GM20431 (cell line): ENCODE data around the gene CDC42EP3.

Experiments
- in situ Hi-C: fragments of 300-500 bp; cut with MseI, MboI; formaldehyde crosslinking; loops from one replicate; pipeline ENCODE4 v1.15.0; 2020; ENCODE audit warnings: low sequenced_read_pairs; ENCODE audit not compliant: unreplicated experiment

CDC42EP3 gene

GRCh38 chr2:37657471-37657870 lies 14.0 kb downstream of the CDC42EP3 start:
- in situ Hi-C loops = no loop called here

DNA sequence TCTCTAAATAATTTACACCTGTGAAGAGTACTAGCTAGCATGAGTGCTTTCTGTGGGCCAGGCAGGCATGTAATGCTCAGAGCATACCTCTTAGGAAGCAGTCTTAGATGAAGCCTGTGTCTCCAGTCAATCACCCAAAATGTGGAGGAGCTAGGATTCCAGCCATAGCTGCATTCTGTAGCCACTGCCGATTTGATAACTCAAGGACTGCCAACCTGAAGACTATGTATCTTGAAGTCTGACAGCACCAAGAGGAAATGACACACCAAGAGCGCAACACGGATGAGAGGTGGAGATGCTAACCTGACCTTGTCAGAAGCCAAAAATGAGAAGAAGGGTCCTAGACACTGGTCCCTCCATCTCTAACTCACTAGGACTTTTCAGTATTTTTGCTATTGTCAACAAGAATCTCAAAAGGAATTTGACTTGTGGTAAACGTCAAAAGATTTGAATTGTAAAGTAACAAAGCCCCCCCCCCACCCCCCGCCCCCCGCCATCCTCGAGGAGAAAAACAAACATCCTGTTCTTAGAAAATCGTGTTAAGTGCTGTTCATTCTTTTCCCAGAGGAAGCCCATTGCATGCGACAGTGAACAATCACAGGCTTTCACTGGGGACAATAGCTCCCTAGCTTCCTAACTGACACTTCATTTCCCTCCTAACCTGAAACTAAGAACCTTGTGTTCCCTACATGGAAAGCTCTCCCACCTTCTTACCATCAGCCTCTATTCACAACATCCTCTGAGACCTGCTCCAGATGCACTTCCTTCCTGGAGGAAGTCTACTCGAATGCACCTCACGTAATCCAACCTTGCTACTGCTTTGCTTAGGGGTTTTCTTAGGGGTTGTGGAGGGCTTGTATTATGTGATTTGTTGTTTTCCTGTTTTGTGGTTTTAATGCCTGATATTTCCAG lies 14.7 kb downstream of the CDC42EP3 start:
- in situ Hi-C loops = no loop called here

DNA sequence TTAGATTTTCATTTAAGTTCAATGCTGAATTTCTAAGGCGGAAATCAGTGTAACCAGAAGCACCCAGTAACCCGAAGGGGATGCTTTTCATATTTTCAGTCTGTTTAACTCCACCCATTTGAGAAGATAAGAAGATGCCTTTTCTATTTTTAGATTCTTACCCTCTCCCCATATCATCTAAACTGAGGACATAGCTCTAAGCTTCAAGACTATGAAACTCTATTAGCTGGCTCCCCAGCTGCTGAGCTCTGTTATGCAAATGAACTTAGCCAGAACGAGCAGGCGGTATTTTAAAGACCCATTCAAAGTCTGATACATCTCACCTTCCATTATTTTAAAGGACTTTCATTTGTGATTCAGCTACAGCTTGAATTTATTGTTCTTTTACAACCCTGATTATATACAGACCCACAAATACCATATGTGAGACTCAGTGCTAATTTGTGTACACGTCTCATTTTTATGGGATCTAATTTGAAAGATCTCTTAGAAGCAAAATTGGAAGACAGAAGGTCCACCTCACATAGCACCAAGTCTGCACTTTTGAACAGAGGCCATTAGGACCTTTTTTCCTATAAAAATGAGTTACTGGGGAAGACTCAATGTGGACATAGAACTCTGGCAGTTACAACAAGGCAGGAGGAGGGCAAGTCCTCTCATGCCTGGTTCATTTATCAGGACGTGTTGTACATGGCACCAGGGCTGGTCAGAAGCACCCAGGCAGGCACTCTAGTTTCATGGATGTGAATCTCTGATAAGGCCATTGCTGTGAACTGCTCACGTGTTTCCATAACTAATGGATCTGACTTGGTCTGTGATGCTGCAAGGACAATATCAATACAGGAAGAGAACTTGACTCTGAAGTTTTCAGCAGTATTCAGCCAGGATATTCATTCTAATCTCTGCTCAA lies 16.3 kb downstream of the CDC42EP3 start:
- in situ Hi-C loops = no loop called here

- in situ Hi-C loops = no loop called here
These were observed 17.0 kb downstream of the CDC42EP3 start for GRCh38 chr2:37654419-37654818.

DNA sequence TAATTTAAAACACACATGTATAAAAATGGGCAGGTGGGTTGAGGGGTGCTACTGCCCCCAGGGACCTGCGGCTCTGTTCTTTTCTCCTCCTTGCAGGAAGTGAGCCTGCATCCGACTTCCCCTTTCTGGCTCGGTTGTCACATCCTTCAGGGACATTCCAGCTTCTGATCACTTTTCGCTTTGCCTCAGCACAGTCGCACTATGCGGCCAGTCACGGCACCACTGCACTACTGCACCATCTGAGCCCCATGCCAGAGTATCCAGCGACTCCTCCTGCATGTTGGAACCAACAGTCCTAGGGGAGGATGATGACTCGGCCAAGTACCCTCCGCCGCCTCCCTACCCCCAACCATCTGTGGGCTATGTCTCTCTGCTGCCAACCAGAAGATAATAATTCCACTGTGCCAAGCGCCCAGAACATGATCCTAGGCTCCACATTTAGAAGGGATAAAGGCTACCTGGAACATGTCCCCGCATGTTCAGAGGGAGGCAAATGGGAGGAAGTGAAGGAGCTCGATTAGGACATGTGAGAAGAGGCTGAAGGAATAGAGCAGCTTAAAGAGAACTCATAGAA lies 17.6 kb downstream of the CDC42EP3 start:
- in situ Hi-C loops = no loop called here

DNA sequence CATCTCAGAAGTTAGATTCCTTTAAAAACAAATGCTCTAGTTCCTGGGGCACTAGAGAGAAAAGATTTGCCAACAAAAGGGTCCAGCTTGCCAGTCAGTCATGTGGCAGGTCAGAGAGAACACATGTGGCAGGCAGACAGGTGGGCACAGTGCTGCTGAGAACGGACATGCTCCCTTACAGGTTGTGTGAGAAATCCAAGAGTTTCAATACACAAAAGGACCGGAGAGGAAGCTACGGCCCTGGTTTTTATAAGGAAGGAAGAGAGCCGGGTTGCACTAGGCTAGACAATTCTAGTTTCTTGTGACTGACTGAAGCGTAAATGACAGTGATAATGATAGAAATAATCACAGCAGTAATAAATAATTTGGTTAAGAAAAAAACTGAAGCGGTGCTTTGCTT lies 18.3 kb downstream of the CDC42EP3 start:
- in situ Hi-C loops = no loop called here

DNA sequence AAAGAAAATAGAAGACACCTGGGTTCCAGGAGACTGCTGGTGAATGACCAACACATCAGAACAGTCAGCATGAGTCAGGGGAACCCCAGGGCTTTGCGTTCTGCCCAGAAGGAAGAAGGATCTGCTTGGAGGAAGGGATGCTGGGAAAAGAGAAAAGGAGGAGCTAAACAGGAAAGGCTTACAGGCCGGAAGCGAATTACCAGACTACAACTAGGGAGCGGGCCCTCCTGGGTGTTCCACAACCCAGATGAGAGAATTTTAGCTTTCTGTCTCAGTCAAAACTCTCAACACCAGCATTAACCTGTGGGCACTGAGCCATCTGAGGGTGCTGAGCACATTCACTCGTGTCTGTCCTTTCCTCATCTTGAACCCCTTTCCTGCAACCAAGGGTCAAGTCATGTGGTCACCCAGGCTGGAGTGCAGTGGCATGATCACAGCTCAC lies 19.2 kb downstream of the CDC42EP3 start:
- in situ Hi-C loops = no loop called here

- in situ Hi-C loops = no loop called here
These were observed 20.8 kb downstream of the CDC42EP3 start for GRCh38 chr2:37650548-37651093.

GRCh38 chr2:37649518-37649917 lies 21.9 kb downstream of the CDC42EP3 start:
- in situ Hi-C loops = no loop called here

GRCh38 chr2:37648331-37649011 lies 23.0 kb downstream of the CDC42EP3 start:
- in situ Hi-C loops = no loop called here

DNA sequence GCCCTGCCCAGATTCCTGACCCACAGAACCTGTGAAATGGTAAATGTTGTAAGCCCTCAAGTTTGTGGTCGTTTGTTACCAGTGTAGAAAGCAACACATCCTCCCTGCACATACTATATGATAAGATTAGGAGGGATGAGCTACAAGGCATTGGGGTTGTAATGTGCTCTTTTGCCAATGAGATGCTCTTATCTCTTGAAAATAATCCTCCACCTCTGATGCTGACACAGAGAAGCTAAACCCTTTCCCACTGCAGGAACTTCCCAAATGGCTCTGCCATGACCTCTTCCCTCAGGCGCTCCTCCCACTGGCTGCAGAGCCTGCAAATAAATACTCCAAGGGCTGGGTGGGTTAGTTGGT lies 23.5 kb downstream of the CDC42EP3 start:
- in situ Hi-C loops = no loop called here

- in situ Hi-C loops = no loop called here
These were observed 25.6 kb downstream of the CDC42EP3 start for GRCh38 chr2:37645836-37646235.

DNA sequence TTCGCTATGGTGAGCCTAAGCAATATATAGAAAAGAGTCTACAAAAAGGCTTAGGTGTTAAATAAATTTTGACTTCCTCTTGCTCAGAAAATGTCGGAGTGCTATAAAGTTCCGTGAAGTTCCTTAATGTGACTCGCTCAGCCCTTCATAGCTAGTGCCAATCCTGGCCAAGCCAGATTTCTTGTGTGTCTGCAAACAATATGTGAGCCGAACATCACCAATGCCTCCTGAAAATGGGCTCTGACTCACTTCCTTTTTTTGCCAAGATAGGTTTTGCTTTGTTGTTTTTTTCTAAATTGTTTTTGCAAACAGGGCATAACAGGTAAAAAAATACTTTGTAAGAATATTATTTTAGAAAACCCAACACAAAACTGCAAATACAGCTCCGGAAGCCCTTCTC lies 26.1 kb downstream of the CDC42EP3 start:
- in situ Hi-C loops = no loop called here

DNA sequence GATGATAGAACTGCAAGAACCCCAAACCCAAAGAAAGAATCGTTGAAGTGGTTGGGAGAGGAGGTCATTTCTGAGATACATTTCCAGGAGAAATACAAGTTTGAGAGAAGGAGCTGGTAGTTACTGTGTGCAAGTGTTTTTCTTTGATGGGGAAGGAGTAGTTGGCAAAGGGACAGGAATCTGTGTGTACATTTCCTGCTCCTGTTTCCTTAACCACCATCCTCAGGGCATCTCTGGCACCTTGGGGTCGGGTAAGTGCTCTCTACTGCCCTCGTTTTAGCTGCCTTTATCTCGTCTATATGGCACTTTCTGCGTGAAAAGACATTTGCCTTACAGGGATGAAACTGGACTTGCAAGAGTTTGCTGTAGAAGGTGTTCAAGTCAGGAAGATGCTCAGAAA lies 27.3 kb downstream of the CDC42EP3 start:
- in situ Hi-C loops = no loop called here

DNA sequence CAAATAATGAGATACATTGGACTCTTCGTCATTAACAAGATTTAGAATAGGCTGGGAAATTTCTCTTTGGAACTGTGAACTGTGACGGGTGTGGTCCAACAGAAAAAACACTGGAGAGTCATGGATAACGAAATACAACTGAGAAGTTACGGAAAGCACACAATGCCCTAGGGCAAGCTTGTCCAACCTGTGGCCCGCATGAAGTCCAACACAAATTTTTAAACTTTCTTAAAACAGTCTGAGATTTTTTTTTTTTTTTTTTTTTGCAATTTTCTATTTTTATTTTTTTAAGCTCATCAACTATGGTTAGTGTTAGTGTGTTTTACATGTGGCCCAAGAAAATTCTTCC lies 27.7 kb downstream of the CDC42EP3 start:
- in situ Hi-C loops = no loop called here

DNA sequence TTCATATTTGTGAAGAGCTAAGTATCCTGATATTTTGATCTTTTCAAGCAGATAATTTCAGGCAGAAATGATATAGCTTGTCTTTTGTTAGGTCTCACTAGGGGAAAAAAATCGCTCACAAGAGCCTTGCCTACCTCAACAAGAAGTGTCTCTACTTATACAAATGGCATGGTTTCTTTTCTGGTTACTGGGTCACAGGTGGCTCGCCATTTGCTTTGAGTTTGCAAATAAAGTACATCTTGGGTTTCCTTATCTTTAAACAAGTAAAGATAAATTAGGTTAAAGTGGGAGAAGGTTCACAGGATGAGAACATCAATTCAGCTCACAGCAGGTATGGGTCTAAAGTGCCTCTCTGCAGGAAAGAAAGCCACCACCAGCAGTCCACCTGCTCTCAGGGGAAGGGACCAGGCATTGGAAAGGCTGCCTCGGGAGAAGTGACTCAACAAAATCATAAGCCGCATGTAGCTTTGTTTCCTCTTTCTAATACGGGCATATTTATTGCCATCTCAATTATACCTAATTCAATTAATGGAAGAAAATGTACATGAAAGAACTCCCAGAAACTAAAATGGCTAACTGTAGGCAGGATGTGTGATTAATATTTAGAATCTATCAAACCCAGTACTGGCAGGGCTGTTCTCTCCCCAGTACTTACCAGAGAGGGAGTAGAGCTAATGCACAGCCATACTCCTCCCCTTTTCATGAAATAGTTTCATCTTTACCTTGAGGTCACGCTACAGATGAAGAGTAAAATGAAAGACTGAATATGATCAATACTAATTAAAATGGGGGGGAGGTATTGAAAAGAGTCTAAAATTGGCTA lies 28.3 kb downstream of the CDC42EP3 start:
- in situ Hi-C loops = no loop called here

GRCh38 chr2:37641582-37642171 lies 29.8 kb downstream of the CDC42EP3 start:
- in situ Hi-C loops = no loop called here

- in situ Hi-C loops = no loop called here
These were observed 31.8 kb downstream of the CDC42EP3 start for GRCh38 chr2:37639631-37640030.

- in situ Hi-C loops = no loop called here
These were observed 32.5 kb downstream of the CDC42EP3 start for GRCh38 chr2:37638973-37639372.
